ENCODE data around the gene DCTN1.

Gene DCTN1

GRCh38 chr2:74413001-74413698 lies 33.0 kb upstream of the DCTN1 start:
- no peak for ATAC-seq
- TF ChIP-seq CSDC2 (CRISPR knock-in tag; IDR thresholded peaks at IDR 0.05): no peak
- TF ChIP-seq POU6F1 (CRISPR knock-in tag; IDR thresholded peaks at IDR 0.05; ENCODE audit: borderline replicate concordance, low read depth): no peak
- TF ChIP-seq RARB (CRISPR knock-in tag; IDR thresholded peaks at IDR 0.05): no peak
- TF ChIP-seq GLIS3 (CRISPR knock-in tag; IDR thresholded peaks at IDR 0.05): no peak
- no peak for TF ChIP-seq BACH2 (CRISPR knock-in tag; IDR thresholded peaks at IDR 0.05; ENCODE audit: borderline replicate concordance)
- TF ChIP-seq TOX (CRISPR knock-in tag; IDR thresholded peaks at IDR 0.05; ENCODE audit: borderline replicate concordance): no peak
- TF ChIP-seq ZFP3 (CRISPR knock-in tag; IDR thresholded peaks at IDR 0.05): no peak
- TF ChIP-seq OSR1 (CRISPR knock-in tag; IDR thresholded peaks at IDR 0.05): no peak
- TF ChIP-seq ZNF565 (CRISPR knock-in tag; conservative IDR thresholded peaks at IDR 0.05; ENCODE audit: low read depth): no peak
- no peak for TF ChIP-seq PPARA (CRISPR knock-in tag; IDR thresholded peaks at IDR 0.05; ENCODE audit: borderline replicate concordance)
- TF ChIP-seq PATZ1 (CRISPR knock-in tag; IDR thresholded peaks at IDR 0.05; ENCODE audit: borderline replicate concordance): no peak
- TF ChIP-seq TCF4 (CRISPR knock-in tag; IDR thresholded peaks at IDR 0.05; ENCODE audit: borderline replicate concordance): no peak

GRCh38 chr2:74407682-74408081 lies 27.6 kb upstream of the DCTN1 start:
- TF ChIP-seq PATZ1 (CRISPR knock-in tag; IDR thresholded peaks at IDR 0.05; ENCODE audit: borderline replicate concordance) (no peak), ESRRG (CRISPR knock-in tag; IDR thresholded peaks at IDR 0.05) (no peak), ISL1 (CRISPR knock-in tag; IDR thresholded peaks at IDR 0.05) (no peak), OSR1 (CRISPR knock-in tag; IDR thresholded peaks at IDR 0.05) (no peak), PPARA (CRISPR knock-in tag; IDR thresholded peaks at IDR 0.05; ENCODE audit: borderline replicate concordance) (no peak), BACH2 (CRISPR knock-in tag; IDR thresholded peaks at IDR 0.05; ENCODE audit: borderline replicate concordance) (no peak), TOX (CRISPR knock-in tag; IDR thresholded peaks at IDR 0.05; ENCODE audit: borderline replicate concordance) (no peak), GLIS3 (CRISPR knock-in tag; IDR thresholded peaks at IDR 0.05) (no peak), TCF4 (CRISPR knock-in tag; IDR thresholded peaks at IDR 0.05; ENCODE audit: borderline replicate concordance) (no peak), ZFP3 (CRISPR knock-in tag; IDR thresholded peaks at IDR 0.05) (no peak), ZFP30 (CRISPR knock-in tag; IDR thresholded peaks at IDR 0.05) (no peak), RARB (CRISPR knock-in tag; IDR thresholded peaks at IDR 0.05) (no peak), ZC3H10 (CRISPR knock-in tag; IDR thresholded peaks at IDR 0.05) (no peak), CSDC2 (CRISPR knock-in tag; IDR thresholded peaks at IDR 0.05) (no peak), TSHZ2 (CRISPR knock-in tag; IDR thresholded peaks at IDR 0.05) (no peak), POU6F1 (CRISPR knock-in tag; IDR thresholded peaks at IDR 0.05; ENCODE audit: borderline replicate concordance, low read depth) (no peak), ZNF8 (CRISPR knock-in tag; IDR thresholded peaks at IDR 0.05) (no peak)
- no peak for ATAC-seq

- peak; percentile 62 for ATAC-seq
- no peak for TF ChIP-seq ZC3H10 (CRISPR knock-in tag; IDR thresholded peaks at IDR 0.05)
- no peak for TF ChIP-seq GLIS3 (CRISPR knock-in tag; IDR thresholded peaks at IDR 0.05)
- TF ChIP-seq RARB (CRISPR knock-in tag; IDR thresholded peaks at IDR 0.05): no peak
- no peak for TF ChIP-seq ZNF565 (CRISPR knock-in tag; conservative IDR thresholded peaks at IDR 0.05; ENCODE audit: low read depth)
- TF ChIP-seq TSHZ2 (CRISPR knock-in tag; IDR thresholded peaks at IDR 0.05): no peak
- no peak for TF ChIP-seq ESRRG (CRISPR knock-in tag; IDR thresholded peaks at IDR 0.05)
- TF ChIP-seq POU6F1 (CRISPR knock-in tag; IDR thresholded peaks at IDR 0.05; ENCODE audit: borderline replicate concordance, low read depth): no peak
Observed at GRCh38 chr2:74406035-74406434, 25.9 kb upstream of the DCTN1 start.

All from SK-N-SH treated with all-trans-retinoic acid at 6 μM for 48 hours (cell line).